ENCODE results near the gene VASN. TPM values are rescaled to one million over a fixed set of nuclear protein-coding genes. Genes with fewer than 3 reads are reported as not detected.

VASN gene
- total RNA-seq, 1 donor from 2014 or later = not detected

DNA sequence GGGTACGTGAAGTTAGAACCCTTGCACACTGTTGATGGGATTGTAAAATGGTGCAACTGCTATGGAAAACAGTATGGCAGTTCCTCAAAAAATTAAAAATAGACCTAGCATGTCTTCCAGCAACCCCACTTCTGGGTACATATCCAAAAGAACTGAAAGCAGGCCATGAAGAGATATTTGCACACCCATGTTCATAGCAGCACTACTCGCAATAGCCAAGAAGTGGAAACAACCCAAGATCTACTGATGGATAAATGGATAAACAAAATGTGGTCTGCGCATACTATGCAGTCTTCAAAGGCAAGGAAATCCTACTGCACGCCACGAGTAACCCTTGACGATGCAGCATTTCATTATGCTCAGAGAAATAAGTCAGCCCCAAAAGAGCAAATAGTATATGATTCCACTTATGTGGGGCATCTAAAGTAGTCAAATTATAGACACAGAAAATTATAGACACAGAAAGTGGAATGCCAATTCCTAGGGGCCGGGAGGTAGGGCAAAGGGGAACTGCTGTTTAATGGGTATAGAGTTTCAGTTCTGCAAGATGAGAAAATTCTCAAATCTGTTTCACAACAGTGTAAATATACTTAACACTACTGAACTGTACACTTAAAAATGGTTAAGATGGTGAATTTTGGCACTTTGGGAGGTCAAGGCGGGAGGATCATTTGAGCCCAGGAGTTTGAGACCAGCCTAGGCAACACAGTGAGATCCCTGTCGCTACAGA is 27.5 kb downstream of the VASN start:
- intact Hi-C loops (cut with micrococcal nuclease) = no loop called here

DNA sequence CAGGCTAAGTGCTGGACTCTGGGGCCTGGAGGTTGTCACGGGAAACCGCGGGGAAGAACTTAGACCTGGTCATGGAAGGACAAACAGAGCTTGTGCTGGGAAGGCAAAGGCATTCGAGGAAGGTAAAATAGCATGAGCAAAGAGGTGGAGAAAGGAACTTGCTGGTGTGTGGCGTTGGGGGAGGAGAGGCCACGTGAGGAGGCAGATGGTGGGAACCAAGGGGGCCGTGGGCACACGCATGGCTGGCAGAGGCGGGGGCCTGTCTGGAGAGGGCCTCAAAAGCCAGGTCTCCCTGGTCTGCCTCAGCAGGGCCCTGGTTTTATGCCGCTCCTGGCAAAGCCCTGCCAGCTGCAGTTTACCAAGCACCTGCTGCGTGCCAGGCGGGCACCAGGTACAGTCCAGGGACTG is 29.4 kb downstream of the VASN start:
- intact Hi-C loops (cut with micrococcal nuclease) = no loop called here

DNA sequence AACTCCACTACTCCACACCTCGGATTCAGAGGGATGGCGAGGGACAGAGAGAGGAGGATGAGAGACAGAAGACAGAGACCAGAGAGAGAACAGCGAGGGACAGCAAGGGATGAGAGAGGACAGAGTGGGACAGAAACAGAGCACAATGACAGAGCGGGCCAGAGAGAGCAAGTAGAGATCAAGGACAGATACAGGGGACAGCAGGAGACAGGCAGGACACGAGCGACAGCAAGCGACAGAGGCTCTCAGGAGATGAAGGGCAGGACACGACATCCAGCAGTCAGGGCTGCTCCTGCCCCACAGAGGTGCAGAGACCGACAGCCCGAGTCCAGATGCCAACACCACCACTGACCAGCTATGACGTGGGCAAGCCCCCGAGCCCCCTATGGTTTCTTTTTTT is 29.9 kb downstream of the VASN start:
- intact Hi-C loops (cut with micrococcal nuclease) = no loop called here

DNA sequence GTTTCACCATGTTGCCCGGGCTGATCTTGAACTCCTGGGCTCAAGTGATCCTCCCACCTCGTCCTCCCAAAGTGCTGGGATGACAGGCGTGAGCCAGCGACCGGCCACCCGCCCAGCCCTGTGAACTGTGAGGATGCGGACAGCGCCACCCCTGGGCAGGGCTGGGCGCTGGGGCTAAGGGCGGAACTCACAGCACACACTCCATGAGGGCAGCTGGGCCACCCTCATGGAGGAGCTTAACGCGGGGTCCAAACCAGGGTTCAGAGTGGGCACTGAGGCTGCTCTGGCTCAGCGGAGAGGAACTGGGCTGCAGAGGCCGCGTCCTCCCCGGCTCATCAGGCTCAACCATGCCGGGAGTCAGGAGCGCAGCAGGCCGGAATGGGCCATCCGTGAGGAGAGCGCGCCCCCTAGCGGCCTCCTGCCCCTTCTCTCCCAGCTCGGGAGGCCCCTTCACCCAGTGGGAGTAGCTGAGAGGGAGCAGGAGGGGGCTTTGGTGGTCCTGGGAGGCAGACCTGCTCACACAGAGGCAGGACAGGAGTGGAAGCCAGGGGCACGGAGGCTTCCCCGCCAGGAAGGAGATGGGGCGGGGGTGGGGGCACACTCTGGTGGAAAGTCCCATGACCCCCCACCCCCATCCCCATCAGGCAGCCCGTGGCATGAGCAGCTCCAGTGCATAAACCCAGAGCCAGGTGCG is 30.9 kb downstream of the VASN start:
- intact Hi-C loops (cut with micrococcal nuclease) = loop anchor here (1.0 to 2.0 kb wide), 2 partner anchors 42 to 114 kb away; no protein-coding TSS in a partner anchor

DNA sequence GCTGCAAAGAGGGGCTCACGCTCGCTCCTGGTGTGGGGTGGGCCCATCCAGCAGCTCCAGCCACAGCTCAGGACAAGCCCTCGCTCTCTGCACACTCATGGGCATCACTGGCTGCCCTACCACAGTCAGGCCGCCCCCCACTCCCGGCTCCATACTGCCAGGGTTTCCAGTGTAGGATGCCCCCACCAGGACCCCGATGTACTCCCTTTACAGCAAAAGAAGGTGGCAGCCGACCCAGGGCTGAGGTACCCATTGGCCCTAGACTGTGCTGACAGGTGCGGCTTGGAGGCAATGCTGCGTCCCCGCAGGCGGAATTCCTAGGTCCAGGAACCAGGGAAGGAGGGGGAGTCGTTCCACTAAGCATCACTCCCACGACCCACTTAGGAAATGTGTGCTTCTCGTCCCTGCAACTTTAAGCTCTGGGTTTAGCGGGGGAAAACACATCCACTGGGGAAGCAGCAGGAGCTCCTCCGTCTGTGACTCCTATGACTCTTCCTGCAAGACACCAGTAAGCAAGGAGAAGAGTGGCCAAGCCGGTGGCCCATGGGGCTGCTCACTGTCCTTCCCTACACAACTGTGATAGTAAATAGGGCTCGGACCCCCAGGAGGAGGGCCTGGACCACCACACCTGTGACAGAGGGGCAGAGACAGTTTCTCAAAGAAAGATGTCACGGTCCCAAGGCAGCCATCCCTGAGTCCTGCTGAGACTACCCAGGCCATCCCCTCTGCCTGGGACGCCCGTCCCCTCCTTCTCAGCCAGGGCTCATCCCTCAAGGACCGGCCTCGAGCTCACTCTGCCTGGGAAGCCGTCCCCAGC is 31.7 kb downstream of the VASN start:
- intact Hi-C loops (cut with micrococcal nuclease) = loop anchor here (2.0 kb wide), 1 partner anchor 43 kb away; no protein-coding TSS in a partner anchor

DNA sequence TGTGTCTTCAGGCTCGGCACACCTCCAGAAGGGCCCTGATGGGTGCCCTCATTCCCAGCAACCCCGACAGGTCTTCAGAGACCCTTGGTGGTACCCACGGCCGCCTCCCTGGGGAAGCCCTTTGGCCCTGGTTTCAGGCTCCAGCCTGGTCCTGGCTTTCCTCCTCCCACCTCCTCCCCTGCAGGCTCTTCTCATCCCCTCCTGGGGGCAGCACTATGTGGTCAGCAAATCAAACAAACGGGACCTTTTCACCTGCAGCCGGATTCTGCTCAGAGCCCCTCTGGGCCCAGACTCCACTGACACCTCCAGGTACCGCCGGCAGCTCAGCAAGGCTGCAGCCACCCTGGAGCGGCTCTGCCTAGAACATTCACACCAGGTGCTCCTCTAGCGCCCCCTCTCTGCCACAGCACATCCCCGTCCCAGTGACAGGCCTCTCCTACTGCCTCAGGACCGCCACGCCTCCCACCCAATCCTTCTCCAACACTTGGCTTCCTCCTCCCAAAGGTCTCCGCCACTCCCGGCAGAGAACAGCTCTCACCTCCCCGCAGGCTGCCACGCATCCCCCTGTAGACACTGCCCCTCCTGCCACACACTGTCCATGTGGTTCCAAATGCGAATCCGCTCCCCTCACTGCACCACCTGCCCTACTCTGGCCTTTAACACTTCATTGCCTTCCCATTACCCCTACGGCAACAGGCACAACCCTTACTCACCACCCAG is 32.8 kb downstream of the VASN start:
- intact Hi-C loops (cut with micrococcal nuclease) = no loop called here

DNA sequence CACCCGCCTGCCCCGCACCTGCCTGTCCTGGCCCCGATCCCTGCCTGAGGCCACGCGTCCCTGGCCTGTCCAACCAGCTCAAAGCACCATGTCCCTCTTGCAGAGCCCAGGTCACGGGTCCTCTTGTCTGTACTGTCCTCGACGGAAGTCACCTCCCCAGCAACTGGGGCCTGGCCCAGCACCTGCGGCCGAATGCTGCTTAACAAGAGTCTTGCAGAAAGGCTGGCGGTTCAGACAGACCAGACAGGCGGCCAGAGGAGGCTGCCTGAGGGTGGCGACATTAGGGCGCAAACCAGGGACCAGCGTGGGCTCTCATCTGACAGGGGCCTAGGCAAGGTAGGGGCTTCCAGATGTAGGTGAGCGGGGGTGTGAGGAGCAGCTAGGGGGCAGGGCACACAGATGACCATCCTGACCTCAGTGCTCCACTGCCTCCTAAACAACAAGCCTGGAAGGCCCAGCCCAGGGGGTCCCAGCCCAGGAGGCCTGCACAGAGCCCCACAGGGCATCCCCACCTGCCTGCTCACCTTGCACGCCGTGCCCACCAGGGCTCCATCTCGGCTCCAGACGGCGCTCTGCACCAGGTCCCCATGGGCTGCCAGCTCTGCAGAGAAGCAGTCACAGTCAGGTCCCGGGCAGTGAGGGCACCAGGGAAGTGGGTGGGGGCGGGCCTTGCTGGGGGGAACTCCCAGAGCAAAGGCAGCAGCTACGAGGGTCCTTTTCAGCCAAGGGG is 33.5 kb downstream of the VASN start:
- intact Hi-C loops (cut with micrococcal nuclease) = no loop called here

DNA sequence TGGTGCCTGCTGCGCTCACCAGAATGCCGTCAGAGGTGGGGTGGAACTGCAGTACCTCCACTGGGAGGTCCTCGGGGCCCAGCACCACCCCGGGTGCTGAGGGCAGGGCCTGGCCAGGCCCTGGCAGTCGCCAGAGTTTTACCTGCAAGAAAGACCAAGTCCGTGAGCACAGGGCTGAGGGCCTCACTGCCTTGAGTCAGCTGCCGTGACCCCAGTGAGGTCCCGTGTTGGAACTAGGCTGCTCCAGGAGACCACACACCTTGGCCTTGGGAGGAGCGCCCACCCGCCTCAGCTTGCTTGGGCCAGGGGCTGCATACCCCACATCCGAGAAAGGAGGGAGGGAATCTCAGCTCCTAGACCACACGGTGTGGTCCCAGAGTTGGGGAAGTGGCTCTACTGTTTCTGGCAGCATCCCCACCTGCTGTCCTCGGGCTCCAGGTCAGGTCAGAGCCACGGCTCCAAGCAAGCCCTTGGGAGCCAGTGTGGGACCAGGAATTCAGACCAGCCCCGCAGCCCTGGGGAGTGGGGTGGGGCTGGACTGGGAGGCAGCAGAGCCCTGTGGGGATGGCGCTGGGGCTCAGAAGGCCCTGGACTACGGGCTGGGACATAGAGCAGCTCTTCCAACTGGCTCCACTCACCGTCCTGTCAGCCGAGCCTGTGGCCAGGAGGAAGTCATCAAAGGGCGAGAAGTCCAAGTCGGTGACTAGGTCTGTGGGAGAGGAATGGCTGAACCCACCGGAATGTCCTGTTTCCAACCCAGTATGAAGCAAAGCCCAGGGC is 36.1 kb downstream of the VASN start:
- intact Hi-C loops (cut with micrococcal nuclease) = no loop called here

DNA sequence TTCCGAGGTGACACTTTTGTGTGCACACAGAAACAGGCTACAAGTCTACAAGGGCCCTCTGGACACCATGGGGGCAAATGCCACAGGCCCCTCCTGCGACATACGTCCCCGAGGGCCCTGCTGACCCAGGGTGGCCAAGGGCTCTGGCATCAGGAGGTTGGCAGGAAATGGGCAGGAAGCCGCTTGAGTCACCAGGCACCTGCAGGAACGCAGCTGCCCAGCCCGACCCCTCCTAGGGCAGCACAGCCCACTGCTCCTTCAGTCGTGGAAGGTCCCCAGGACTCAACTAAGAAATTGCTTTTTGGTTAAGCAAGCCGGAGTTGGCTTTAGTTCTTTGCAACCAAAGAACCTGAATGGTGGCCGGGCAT is 36.7 kb downstream of the VASN start:
- intact Hi-C loops (cut with micrococcal nuclease) = no loop called here

DNA sequence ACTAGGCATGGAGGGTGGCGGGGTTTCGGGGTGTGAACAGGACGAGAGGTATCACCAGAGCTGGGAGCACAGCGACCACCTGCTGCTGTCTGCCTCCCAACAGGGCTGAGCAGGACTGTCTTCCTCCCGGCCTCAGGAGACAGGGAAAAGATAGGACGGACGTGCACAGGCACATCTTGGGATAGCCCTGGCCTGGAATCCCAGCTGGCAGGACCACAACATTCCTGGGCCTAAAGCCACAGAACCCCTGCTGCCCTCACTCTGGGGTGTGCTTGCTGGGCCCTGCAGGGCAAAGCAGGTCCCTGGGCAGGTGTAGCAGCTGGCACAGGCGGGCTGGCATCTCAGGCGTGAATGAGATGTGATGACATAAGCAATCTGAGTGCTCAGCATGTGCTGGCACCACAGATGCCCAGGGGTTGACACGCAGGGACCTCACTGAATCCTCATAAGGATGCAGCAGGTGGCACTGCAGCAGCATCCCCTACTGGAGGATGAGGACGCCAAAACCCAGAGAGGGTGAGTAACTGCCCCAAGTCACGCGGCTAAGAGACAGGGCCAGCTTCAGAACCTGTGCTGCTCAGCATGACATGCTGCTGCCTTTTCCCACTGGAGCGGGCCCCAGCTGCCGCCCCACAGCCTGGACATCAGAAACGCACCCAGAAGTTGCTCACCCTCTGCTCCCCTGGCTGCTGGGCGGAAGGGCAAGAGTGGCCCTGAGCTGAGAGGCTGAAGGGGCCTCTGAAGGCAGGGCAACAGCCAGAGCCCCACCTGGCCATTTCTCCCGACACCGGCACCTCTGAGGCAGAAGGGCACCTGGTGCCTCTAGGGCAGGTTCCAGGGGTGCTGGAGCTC is 37.7 kb downstream of the VASN start:
- intact Hi-C loops (cut with micrococcal nuclease) = no loop called here

DNA sequence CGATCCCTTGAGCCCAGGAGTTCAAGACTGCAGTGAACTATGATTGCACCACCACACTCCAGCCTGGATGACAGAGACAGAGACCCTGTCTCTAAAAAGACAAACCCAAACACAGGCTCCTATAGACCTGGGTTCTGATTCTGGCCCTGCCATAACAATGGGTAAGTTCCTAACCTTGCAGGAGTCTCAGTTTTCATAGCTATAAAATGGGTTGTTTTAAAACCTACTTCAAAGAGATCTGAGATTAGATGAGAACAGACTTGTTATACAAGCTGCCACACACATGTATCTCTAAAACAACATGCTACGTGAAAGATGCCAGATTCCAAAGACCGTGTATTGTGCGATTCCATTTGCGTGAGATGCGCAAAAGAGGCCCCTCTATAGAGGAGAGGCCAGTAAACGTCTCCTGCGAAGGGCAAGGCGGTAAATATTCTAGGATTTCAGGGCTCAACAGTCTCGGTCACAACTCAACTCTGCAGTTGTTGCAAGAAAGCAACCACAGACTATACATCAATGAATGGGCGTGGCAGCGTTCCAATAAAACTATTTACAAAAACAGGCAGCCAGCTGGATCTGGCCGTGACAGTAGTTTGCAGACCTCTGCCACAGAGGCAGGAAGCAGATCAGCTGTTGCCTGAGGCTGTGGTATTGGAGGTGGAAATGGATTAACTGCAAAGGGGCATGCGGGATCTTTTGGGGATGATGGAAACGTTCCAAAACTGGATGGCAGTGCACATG is 38.9 kb downstream of the VASN start:
- intact Hi-C loops (cut with micrococcal nuclease) = loop anchor here (5.0 to 10.0 kb wide), 2 partner anchors 252 to 796 kb away; partner anchors contain the start of gene SLX4

DNA sequence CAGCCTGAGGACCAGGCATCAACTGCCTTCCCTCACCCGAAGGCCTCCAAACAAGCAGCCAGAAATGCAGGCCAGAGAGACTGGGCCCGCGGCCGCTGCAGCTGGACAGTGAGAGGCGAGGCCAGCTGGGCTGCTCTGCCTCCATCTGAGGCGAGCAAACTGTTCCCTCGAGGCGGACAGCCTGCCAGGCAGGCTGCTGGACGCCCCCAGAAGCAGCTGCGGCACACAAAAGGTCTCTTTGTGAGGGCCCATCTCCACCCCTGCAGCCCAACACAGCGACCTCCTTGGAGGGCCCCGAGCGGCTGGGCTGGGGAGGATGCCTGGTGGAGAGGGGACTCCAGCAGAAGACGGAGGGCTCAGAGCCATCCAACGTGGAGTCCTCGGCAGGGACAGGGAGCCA is 40.0 kb downstream of the VASN start:
- intact Hi-C loops (cut with micrococcal nuclease) = loop anchor here (5.0 to 10.0 kb wide), 2 partner anchors 251 to 797 kb away; partner anchors contain the start of gene SLX4

DNA sequence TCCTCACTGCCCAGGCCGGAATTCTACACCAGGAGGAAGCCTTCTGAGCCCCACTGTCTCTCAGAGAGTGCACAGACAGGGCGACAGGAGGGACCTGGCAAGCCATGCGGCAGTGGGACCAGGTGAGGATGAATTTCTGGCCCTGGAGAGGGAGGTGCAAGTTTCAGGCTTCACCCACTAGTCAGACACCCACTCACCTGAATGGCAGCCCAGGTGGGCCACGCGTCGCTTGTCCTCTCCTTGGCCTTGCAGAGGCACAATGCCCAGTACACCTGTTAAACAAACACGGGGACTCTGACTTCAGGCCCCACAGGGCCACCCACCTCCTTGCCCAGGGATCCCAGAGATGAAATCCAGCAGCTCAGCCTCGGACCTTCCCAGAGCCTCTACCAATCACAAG is 40.5 kb downstream of the VASN start:
- intact Hi-C loops (cut with micrococcal nuclease) = loop anchor here (5.0 to 10.0 kb wide), 2 partner anchors 250 to 797 kb away; partner anchors contain the start of gene SLX4

DNA sequence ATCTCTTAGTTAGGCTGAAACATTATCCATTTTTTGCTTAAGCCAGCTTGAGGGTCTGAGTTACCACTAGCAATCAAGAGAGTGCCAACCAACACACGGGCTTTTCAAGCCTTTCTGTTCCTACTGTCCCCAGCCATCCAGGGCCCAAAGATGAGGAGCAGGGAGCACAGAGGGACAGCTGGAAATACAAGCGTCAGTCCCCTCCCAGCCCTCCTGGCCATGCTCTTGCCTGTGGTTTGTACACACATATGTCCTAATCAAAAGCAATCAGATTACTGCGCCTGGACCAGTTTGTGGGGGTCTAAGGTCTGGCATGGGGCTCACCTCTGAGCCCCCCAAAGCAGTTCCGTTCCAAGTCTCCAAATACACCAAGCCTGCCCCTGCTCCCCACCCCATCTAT is 41.2 kb downstream of the VASN start:
- intact Hi-C loops (cut with micrococcal nuclease) = loop anchor here (5.0 to 10.0 kb wide), 2 partner anchors 249 to 798 kb away; partner anchors contain the start of gene SLX4

DNA sequence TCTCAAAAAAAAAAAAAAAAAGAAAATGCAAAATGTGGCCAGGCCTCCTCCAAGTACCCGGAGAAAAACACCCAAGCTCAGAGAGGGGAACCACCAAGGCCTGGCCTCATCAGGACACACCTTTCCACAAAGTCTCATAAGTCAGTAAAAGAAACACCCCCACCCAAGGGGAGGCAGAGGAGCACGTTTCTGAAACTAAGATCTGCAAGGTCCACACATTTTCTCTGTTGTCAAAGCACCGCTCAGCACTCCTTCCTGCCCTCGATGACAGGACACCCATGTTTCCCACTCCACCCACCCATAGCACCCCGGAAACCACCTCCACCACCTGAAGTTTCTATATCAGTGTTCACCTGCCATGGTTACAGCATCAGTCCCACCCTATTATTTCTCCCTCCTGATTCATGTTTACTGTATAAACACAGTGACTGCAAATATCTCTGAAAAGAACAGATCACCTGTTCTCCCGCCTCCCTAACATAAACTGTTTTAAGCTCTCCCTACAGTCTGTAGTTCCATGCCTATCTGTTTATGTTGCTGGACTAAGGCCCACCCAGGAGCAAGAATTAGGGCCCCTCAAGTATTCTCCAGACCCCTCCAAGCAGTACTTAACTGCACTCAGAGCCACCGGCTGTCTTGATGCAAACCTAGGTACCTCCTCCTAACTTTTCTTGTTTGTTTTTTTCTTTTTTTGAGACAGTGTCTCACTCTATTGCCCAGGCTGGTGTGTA is 42.7 kb downstream of the VASN start:
- intact Hi-C loops (cut with micrococcal nuclease) = loop anchor here (1.0 to 10.0 kb wide), 10 partner anchors 11 to 800 kb away; partner anchors contain the start of genes CDIP1, DNAJA3, HMOX2 and PAM16

DNA sequence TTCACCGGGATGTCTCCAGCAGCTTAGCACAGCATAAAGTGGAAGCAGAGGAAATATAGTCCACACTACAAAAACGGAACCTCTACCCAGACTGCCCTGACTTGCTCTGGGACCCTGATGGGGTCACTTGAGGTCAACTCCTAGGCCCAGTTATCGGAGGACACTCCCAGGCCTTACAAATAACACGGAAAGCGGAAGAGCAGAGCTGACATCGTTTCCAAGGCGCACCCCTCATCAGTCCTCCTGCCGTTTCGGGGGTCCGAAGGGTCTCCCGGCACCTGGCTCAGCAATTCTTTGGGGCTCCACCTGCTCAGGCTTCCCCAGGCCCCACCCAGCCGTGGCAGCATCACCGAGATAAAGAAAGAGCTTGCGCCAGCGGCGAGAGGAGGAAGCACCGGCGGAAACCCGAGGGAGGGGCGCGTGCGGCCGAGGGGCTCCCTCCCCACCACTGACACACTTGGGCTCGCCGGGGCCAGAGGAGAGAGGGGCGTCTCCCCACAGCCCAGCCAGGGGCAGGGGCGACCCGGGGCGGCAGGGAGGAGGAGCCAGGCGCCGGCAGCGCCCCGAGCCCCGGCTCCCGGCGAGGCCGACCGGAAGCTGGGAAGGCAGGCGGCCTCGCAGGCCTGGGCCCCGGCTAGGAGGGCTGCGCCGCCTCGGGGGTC is 44.0 kb downstream of the VASN start:
- intact Hi-C loops (cut with micrococcal nuclease) = loop anchor here (1.0 to 10.0 kb wide), 6 partner anchors 352 to 958 kb away; partner anchors contain the start of genes CREBBP, EEF2KMT, ROGDI and SLX4

All from T-helper 1 cell treated with Interleukin-12 subunit alpha and Interleukin-12 subunit beta and Interleukin-4 antibody, amounts not matched to agents 30 ng/mL and 1 ng/mL, for 36 hours (primary cell).